ENCODE results near the gene ATP2B1.

The ATP2B1 gene

DNA sequence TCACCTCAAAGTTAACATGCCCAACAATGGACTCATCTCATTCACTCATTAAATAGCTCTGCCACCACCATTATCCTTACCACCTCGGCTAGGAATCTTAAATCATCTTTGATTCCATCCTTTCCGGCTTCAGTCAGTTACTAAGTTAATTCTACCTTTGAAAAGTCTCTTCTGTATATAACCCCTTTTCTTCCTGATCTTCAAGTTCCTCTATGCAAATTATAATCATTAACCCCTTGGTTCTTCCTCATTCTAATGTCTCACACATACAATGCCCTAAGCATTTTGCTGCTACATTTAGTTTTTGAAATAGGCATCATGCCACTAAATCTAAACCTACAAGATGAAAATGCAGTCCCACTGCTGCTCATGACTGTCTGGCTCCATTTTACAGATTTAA is 51.6 kb downstream of the ATP2B1 start:
- no peak for DNase-seq (ENCODE audit: low read depth in 3 of 3)

- DNase-seq (ENCODE audit: low read depth in 3 of 3): no peak
These were observed 52.8 kb downstream of the ATP2B1 start for GRCh38 chr12:89655841-89656240.

- no peak for DNase-seq (ENCODE audit: low read depth in 3 of 3)
These were observed 57.4 kb downstream of the ATP2B1 start for GRCh38 chr12:89651192-89651591.

- no peak for DNase-seq (ENCODE audit: low read depth in 3 of 3)
These were observed 58.4 kb downstream of the ATP2B1 start for GRCh38 chr12:89650239-89650638.

- no peak for DNase-seq (ENCODE audit: low read depth in 3 of 3)
These were observed 58.8 kb downstream of the ATP2B1 start for GRCh38 chr12:89649820-89650219.

DNA sequence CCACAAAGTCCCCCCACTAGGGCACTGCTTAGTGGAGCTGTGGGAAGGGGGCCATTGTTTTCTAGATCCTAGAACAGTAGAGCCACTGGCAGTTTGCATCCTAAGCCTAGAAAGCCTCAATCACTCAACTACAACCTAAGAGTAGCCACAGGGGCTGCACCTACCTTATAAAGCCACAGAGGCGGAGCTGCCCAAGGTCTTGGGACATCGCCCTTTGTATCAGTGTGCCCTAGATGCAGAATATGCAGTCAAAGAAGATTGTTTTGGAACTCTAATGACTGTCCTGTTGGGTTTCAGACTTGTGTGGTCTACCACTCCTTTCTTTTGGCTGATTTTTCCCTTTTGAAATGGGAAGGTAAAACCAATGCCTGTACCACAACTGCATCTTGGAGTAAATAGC is 59.5 kb downstream of the ATP2B1 start:
- no peak for DNase-seq (ENCODE audit: low read depth in 3 of 3)

GRCh38 chr12:89648211-89648930 is 60.3 kb downstream of the ATP2B1 start:
- DNase-seq (ENCODE audit: low read depth in 3 of 3): no peak

DNA sequence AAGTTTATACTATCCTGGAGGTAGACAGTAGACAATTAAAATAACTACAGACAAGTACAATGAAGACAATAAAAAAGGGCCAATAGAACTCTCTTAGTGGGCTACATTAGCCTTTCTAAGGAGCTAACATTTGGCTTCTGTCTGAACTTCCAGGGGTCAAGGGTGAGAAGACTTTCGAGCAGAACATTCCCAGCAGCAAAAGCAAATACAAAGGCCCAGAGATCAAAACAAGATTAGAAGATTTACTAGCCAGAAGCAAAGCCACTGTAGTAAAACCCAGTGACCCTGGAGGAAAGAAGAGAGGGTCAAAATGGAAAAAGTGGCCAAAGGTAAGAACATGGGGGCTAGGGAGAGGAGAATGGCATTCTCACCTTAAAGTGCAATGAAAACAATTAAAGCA is 63.2 kb downstream of the ATP2B1 start:
- no peak for DNase-seq (ENCODE audit: low read depth in 3 of 3)

- no peak for DNase-seq (ENCODE audit: low read depth in 3 of 3)
These were observed 65.7 kb downstream of the ATP2B1 start for GRCh38 chr12:89642959-89643358.

DNA sequence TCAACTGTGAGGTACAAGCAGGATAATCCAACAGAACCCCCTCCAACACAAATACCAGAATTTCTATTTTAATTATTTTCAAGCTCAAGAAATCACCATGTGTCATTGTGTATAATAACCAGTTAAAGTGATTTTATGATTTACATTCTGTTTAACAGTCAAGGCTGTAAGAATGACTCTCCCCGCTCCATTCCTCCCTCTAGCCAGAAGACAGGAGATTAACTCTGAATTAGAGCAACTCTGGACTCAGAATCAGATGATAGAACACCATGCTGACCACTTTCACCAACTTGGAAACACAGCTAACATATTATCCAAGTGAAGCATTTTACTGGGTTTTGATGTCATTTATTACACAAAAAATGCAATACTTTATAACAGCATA is 71.9 kb downstream of the ATP2B1 start:
- no peak for DNase-seq (ENCODE audit: low read depth in 3 of 3)

DNA sequence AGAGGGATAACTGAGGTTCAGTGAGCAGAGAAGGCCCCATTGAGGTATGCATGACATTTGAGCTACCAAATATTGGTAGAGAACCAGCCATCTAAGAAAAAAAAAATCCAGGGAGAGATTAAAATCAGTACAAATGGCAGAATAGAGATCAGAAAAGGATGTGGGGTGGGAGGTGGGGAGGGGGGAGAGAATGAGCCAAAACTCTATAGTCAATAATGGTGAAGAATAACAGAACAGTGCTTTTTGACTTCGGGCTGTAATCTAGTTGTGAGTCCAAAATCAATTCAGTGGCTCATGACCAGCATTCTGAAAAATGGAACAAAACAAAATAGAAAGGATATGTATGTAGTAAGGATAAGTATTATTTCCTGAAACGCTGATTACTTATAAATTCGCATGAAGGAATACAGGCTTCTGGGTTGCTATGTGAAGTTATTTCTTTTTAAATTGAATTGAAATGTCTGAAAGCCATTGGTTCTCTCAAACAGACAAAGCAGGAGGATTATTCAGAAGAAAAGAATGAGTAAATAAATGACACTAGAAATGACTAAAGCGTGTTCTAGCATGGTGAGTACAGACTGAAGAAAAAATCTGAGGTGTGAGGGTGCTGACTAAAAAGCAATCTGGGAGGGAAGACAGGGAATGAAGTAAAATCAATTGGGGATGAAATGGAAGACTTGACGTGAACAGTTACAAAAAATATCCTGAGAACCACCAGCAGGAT is 72.4 kb downstream of the ATP2B1 start:
- DNase-seq (ENCODE audit: low read depth in 3 of 3): no peak

- no peak for DNase-seq (ENCODE audit: low read depth in 3 of 3)
These were observed 74.1 kb downstream of the ATP2B1 start for GRCh38 chr12:89634508-89634907.

- DNase-seq (ENCODE audit: low read depth in 3 of 3): no peak
These were observed 75.9 kb downstream of the ATP2B1 start for GRCh38 chr12:89632778-89633177.

DNA sequence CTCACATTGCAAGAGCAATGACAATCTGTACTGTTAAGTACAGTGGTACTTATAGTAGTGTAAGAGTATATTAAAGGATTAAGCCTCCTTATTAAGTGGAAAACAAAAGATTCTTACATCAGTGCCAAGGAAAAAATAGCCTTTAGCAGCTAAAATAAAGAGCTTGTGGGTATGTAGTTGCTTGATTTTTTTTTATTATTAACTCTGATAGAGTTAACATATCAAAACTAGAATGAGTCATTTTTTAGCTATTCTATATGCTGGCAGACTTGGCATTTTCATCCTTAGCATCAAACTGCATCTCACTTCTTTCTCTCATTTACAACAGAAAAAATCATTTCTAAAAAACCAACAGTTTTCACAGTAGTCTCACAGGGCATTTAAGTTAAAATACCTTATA is 86.5 kb downstream of the ATP2B1 start:
- DNase-seq (ENCODE audit: low read depth in 3 of 3): no peak

DNA sequence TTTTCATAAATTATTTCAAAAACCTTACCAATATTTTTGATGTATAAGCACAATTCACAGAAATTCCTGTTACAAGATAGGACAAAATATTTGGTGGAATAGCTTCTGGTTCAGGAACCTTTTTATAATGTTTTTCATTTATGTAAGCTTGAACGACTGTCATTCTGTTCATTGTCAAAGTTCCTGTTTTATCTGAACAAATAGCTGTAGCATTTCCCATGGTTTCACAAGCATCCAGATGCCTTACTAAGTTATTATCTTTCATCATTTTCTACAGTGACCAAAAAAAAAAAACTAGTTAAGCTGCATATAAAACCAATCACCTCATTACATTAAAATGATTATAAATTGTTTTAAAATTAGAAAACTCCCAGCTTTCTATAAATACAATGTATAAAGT is 87.1 kb downstream of the ATP2B1 start:
- no peak for DNase-seq (ENCODE audit: low read depth in 3 of 3)

GRCh38 chr12:89619764-89620163 is 88.9 kb downstream of the ATP2B1 start:
- DNase-seq (ENCODE audit: low read depth in 3 of 3): no peak

DNA sequence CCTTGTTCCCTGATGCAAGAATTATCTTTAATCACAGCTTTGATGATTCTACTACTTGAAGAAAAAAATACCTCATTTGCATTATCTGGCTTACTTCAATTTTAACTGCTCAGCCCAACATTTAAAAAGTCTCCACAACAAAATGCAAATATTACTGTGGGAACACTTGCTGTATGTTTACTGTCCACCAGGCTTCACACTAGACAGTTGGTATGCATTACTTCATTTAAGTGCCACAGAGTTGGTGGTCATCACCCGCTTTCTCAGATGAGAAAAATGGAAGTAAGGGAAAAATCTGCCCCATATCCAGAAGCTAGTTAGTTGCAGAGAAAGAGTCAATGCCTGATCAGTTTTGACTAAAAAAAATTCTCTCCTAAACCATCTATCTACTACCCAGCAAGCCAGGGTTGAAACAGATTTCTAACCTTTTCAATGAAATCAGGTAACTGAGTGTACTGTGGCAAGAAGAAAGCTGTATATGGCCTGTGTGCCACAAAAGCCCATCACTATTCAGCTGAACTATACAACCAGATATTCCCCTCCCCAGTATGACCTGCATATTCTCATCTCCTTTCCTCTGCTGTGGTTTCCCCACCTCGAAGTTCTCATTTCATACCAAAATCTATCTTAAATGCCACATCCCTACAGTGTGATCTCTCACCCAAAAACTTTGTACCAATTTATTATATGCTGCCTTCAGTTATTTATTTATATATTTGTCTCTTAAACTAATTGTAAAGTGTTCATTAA is 90.3 kb downstream of the ATP2B1 start:
- DNase-seq (ENCODE audit: low read depth in 3 of 3): no peak

GRCh38 chr12:89610366-89610765 is 98.3 kb downstream of the ATP2B1 start:
- DNase-seq (ENCODE audit: low read depth in 3 of 3): no peak

DNA sequence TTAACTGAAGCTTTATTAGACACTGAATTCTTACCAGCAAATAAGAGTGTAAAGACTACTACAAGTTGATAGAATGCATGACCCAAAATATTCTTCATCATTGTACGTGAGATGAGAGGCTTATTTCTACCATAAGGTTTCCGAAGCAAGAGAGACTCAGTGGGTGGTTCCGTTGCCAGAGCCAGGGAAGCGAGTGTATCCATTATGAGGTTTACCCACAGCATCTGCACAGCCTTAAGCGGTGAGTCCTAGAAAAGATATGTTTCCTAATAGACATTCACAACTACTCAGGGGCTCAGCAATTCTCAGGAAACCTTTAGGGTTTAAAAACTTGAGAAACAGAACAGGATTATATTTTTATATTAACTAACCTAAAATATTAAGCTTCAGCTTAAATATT is 105.0 kb downstream of the ATP2B1 start:
- no peak for DNase-seq (ENCODE audit: low read depth in 3 of 3)

- no peak for DNase-seq (ENCODE audit: low read depth in 3 of 3)
These were observed 110.9 kb downstream of the ATP2B1 start for GRCh38 chr12:89597770-89598169.

GRCh38 chr12:89597210-89597609 is 111.4 kb downstream of the ATP2B1 start:
- DNase-seq (ENCODE audit: low read depth in 3 of 3): no peak

- no peak for DNase-seq (ENCODE audit: low read depth in 3 of 3)
These were observed 114.8 kb downstream of the ATP2B1 start for GRCh38 chr12:89593873-89594272.

GRCh38 chr12:89593233-89593632 is 115.4 kb downstream of the ATP2B1 start:
- no peak for DNase-seq (ENCODE audit: low read depth in 3 of 3)

Data from stimulated activated CD4-positive, alpha-beta T cell treated with anti-CD3 and anti-CD28 coated beads, TNF-alpha, amount 100 ng/mL, for 4 hours (primary cell).